Liver (tissue), 9 donors: Measurements from ENCODE around the gene CPZ. TPM values are rescaled to one million over a fixed set of nuclear protein-coding genes. Genes with fewer than 3 reads are reported as not detected.

ENCODE experiments used
- DNase-seq: peaks from one replicate; pipeline ENCODE4 v3.0.0-alpha.2; 2017; ENCODE audit warnings: low spot score
- H3K27ac ChIP-seq, 2 donors: one replicate each; pipeline ENCODE4 v1.7.0; 2013; ENCODE audit warnings: inconsistent platforms in 2 of 2, low read length in 2 of 2, control low read depth in 1 of 2, low read depth in 1 of 2, mild to moderate bottlenecking in 1 of 2
- H3K27me3 ChIP-seq, 4 donors: one replicate each; pipeline versions ENCODE4 v1.6.1 to v1.7.0; 2013; ENCODE audit warnings: low read length in 3 of 4, inconsistent platforms in 1 of 4, mild to moderate bottlenecking in 1 of 4, moderate library complexity in 1 of 4; ENCODE audit not compliant: control insufficient read depth in 4 of 4, insufficient read depth in 4 of 4
- H3K36me3 ChIP-seq, 4 donors: one replicate each; pipeline versions ENCODE4 v1.6.1 to v1.7.0; 2013; ENCODE audit warnings: low read length in 3 of 4, mild to moderate bottlenecking in 3 of 4, low read depth in 1 of 4, moderate library complexity in 1 of 4; ENCODE audit not compliant: control insufficient read depth in 4 of 4, insufficient read depth in 3 of 4
- H3K4me1 ChIP-seq, 4 donors: one replicate each; pipeline versions ENCODE4 v1.6.1 to v1.7.0; 2013; ENCODE audit warnings: low read length in 3 of 4, mild to moderate bottlenecking in 3 of 4, moderate library complexity in 1 of 4; ENCODE audit not compliant: control insufficient read depth in 4 of 4, insufficient read depth in 4 of 4
- H3K4me3 ChIP-seq, 3 donors: one replicate each; pipeline versions ENCODE4 v1.6.1 to v1.7.0; 2013; ENCODE audit warnings: low read length in 3 of 3, control low read depth in 1 of 3, low read depth in 1 of 3, mild to moderate bottlenecking in 1 of 3
- H3K9ac ChIP-seq, 2 donors: one replicate each; pipeline ENCODE4 v1.7.0; 2013; ENCODE audit warnings: low read length in 2 of 2, mild to moderate bottlenecking in 2 of 2, moderate library complexity in 2 of 2, control low read depth in 1 of 2, low read depth in 1 of 2
- H3K9me3 ChIP-seq, 4 donors: one replicate each; pipeline versions ENCODE4 v1.6.1 to v1.7.0; 2013; ENCODE audit warnings: low read length in 3 of 4; ENCODE audit not compliant: control insufficient read depth in 4 of 4
- EGR1 ChIP-seq, 2 donors: IDR thresholded peaks; 2 replicates each; pipeline ENCODE4 v1.6.1; 2016 to 2018; ENCODE audit warnings: antibody characterized with exemption in 2 of 2, low read depth in 2 of 2
- FOXA1 ChIP-seq: IDR thresholded peaks from 2 replicates; pipeline ENCODE4 v1.6.1; 2016; ENCODE audit warnings: antibody characterized with exemption
- FOXA2 ChIP-seq: IDR thresholded peaks from 2 replicates; pipeline ENCODE4 v1.6.1; 2016; ENCODE audit warnings: antibody characterized with exemption
- HNF4A ChIP-seq, 2 donors: conservative IDR thresholded peaks; 2 replicates each; pipeline ENCODE4 v1.6.1; 2016; ENCODE audit warnings: antibody characterized with exemption in 2 of 2, mild to moderate bottlenecking in 2 of 2
- HNF4G ChIP-seq: IDR thresholded peaks from 2 replicates; pipeline ENCODE4 v1.6.1; 2016; ENCODE audit warnings: antibody characterized with exemption
- JUND ChIP-seq, 2 donors: IDR thresholded peaks; 2 replicates each; pipeline ENCODE4 v1.6.1; 2016; ENCODE audit warnings: antibody characterized with exemption in 2 of 2
- MAX ChIP-seq: IDR thresholded peaks from 2 replicates; pipeline ENCODE4 v1.6.1; 2016; ENCODE audit warnings: antibody characterized with exemption
- RAD21 ChIP-seq, 2 donors: IDR thresholded peaks; 2 replicates each; pipeline ENCODE4 v1.6.1; 2016; ENCODE audit warnings: antibody characterized with exemption in 2 of 2, mild to moderate bottlenecking in 2 of 2
- RXRA ChIP-seq, 2 donors: IDR thresholded peaks; 2 replicates each; pipeline ENCODE4 v1.6.1; 2017 to 2018; ENCODE audit warnings: antibody characterized with exemption in 2 of 2, mild to moderate bottlenecking in 1 of 2
- SP1 ChIP-seq: IDR thresholded peaks from 2 replicates; pipeline ENCODE4 v1.6.1; 2018; ENCODE audit warnings: antibody characterized with exemption, mild to moderate bottlenecking
- YY1 ChIP-seq: IDR thresholded peaks from 2 replicates; pipeline ENCODE4 v1.6.1; 2016; ENCODE audit warnings: antibody characterized with exemption, mild to moderate bottlenecking
- WGBS: extraction: QIAGEN DNeasy Blood & Tissue Kit; methylation state at CpG from one replicate; pipeline ENCODE4 v1.1.7; 2013; 5-methylcytosine and 5-hydroxymethylcytosine counted together
- polyA plus RNA-seq, 2 donors: library from polyadenylated mRNA; stranded (reverse) in 1 of 2; unstranded in 1 of 2; fragments of 200-250 nt in 1 of 2; fragments of >200 nt in 1 of 2; fragmentation: Nextera tagmentation in 1 of 2; extraction: Ambion mirVana in 1 of 2; gene quantifications; one replicate each; pipeline versions ENCODE4 v1.2.1 to v1.2.3, GENCODE V29; 2013 to 2015
- total RNA-seq, 2 donors: library from RNA; depleted of rRNA; stranded (reverse); fragments of >200 nt; gene quantifications; one replicate each; pipeline ENCODE4 v1.2.3, GENCODE V29; 2014
- TF ChIP-seq, protein P1 (sequence below): fragments of 150-350 bp; IDR thresholded peaks from 2 replicates; pipeline ENCODE4 v1.5.1; 2017; ENCODE audit warnings: improper control_type of control experiment, low read depth, low read length; ENCODE audit not compliant: missing input control
- donor health status: healthy.
- donor health status: healthy.
- donor health status: healthy.
- donor health status: healthy.
- donor health status: healthy.

Gene CPZ
- total and polyA plus RNA-seq, 4 donors: 0.51 to 1.8 (median 1.4) TPM

DNA sequence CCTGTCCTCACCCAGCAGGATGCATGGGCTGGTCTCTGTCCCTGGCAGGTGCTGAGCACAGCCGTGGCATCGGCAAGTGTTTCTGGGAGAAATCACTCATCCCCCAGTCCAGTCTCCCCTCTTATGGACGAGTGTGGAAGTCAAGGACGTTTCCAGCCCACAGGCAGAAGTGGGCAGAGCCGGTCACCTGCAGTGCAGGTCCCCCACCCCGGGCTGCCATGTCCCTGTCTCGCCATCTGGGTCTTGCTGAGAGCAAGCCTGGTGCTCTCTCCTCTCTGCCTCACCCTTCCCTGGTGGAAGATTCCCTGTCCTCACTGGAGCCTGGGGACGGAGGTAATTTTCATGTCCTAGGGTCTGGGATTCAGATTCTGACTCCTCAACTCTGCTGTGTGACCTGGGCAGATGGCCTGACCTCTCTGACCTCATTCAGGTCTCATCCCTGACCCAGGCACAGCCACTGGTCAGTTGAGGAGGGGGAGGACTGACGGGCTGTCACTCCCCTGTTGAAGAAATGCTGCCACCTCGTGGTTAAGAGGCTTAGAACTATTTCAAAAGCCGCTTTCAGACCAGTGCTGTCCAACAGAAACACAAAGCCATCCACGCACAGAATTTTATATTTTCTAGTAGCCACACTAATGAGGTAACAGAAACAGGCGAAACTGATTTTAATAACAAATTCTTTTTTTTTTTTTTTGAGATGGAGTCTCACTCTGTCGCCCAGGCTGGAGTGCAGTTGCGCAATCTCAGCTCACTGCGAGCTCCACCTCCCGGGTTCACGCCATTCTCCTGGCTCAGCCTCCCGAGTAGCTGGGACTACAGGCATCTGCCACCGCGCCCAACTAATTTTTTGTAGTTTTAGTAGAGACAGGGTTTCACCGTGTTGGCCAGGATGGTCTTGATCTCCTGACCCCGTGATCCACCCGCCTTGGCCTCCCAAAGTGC lies 1.8 kb downstream of the CPZ start (continued):
- TF ChIP-seq EGR1 (IDR thresholded peaks at IDR 0.05; ENCODE audit: low read depth in 2 of 2): no peak

DNA sequence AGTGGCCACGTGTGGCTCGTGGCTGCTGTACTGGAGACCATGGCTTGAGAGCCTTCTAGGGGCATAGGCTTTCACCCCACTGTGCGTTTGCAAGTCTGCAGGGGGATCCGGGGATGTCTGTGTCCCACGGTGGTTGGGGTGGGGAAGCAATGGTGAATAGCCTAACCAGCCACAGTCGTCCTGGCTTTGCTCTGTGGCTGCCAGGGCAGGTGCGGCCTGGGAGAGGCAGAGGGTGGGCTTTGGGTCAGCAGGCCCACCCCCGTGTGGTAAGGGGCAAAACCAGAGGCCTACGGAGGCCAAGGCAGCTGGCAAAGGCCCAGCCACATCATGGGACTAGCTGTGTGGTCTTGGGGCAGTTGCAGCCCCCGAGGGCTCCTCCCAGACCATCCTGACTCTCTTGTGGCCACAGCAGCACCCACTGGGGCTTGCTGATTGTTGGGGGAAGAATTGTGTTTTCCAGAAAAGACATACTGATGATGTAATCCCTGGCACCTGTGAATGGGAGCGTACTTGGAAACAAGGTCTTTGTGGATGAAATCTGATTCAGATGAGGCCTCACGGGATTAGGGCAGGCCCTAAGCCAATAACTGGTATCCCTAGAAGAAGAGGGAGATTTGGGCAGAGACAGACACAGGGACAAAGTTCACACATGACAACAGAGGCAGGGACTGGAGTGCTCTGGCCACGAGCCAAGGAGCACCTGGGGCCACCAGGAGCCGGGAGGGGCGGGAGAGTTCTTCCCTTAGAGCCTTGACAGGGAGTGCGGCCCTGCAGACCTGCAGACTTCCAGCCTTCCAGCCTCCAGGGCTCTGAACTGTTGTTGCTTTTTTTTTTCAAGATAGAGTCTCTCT lies 2.9 kb downstream of the CPZ start:
- no peaks in the 10 kb centered on the region for H3K36me3 ChIP-seq
- H3K27me3 ChIP-seq: peaks cover 0 to 5% (median 3%) of the 10 kb centered on the region in 4 donors
- H3K9me3 ChIP-seq: no peaks in the 10 kb centered on the region
- H3K27ac ChIP-seq: no peak overlapping the region
- peaks cover 0 to 12% (median 0%) of the 10 kb centered on the region in 4 donors for H3K4me1 ChIP-seq
- WGBS: 65% methylated on average over 16 of the region's 16 CpGs
- no peak for TF ChIP-seq RXRA (IDR thresholded peaks at IDR 0.05)
- TF ChIP-seq, protein P1, sequence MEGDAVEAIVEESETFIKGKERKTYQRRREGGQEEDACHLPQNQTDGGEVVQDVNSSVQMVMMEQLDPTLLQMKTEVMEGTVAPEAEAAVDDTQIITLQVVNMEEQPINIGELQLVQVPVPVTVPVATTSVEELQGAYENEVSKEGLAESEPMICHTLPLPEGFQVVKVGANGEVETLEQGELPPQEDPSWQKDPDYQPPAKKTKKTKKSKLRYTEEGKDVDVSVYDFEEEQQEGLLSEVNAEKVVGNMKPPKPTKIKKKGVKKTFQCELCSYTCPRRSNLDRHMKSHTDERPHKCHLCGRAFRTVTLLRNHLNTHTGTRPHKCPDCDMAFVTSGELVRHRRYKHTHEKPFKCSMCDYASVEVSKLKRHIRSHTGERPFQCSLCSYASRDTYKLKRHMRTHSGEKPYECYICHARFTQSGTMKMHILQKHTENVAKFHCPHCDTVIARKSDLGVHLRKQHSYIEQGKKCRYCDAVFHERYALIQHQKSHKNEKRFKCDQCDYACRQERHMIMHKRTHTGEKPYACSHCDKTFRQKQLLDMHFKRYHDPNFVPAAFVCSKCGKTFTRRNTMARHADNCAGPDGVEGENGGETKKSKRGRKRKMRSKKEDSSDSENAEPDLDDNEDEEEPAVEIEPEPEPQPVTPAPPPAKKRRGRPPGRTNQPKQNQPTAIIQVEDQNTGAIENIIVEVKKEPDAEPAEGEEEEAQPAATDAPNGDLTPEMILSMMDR: no peak
- TF ChIP-seq RAD21 (IDR thresholded peaks at IDR 0.05): no peak
- no peak for TF ChIP-seq MAX
- TF ChIP-seq HNF4A (conservative IDR thresholded peaks at IDR 0.05): peak in 1 of 2 donors; percentile 18
- TF ChIP-seq HNF4G: no peak
- no peak for TF ChIP-seq FOXA1
- TF ChIP-seq SP1: no peak
- no peak overlapping the region for H3K4me3 ChIP-seq
- peak; percentile 48 for DNase-seq
- H3K9ac ChIP-seq: no peak overlapping the region

DNA sequence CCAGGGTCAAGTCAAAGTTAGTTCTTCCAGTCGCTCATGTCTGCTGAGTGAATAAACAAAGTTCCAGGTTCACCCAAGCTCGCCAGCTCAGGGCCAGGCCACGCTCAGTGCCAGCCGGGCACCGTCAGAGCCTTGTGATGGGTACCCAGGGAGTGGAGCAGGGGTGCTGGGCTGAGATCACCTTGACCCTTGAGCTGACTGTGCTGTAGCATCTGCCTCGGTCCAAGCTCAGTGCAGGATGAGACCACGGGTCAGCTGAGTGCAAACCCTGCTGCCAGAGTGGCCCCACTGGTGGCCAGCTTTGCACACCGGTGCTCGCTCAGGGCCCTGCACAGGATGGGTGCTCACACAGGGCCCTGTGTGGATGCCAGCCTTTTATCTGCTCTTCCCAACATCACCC lies 4.3 kb downstream of the CPZ start:
- TF ChIP-seq JUND (IDR thresholded peaks at IDR 0.05): no peak
- TF ChIP-seq, protein P1: no peak
- TF ChIP-seq YY1: no peak
- no peak for TF ChIP-seq FOXA2
- TF ChIP-seq EGR1 (IDR thresholded peaks at IDR 0.05; ENCODE audit: low read depth in 2 of 2): no peak
- TF ChIP-seq RAD21 (IDR thresholded peaks at IDR 0.05): no peak
- TF ChIP-seq RXRA (IDR thresholded peaks at IDR 0.05): no peak
- TF ChIP-seq FOXA1: no peak
- TF ChIP-seq HNF4G: no peak
- Histone ChIP-seq H3K36me3 (no peaks in the 10 kb centered on the region), H3K9me3 (no peaks in the 10 kb centered on the region), H3K4me3 (no peak overlapping the region), H3K4me1 (peaks cover 0 to 12% (median 0%) of the 10 kb centered on the region in 4 donors), H3K9ac (no peak overlapping the region), H3K27ac (no peak overlapping the region), H3K27me3 (peaks cover 0 to 5% (median 2%) of the 10 kb centered on the region in 4 donors)
- no peak for DNase-seq
- 83% methylated on average over 9 of the region's 9 CpGs for WGBS
